MM.1S (cell line): ENCODE data around the gene ABTB2.

Experiments used
- DNase-seq: peaks from one replicate; pipeline ENCODE4 v3.0.0-alpha.2; 2015
- H2AFZ ChIP-seq: fragments of 300-600 bp; sonication (generic); 2 replicates; pipeline ENCODE4 v1.6.0; 2016; ENCODE audit warnings: antibody characterized with exemption, low read length
- H3F3A ChIP-seq: fragments of 300-600 bp; sonication (generic); 2 replicates; pipeline ENCODE4 v1.6.1; 2016; ENCODE audit warnings: mild to moderate bottlenecking, antibody characterized with exemption, low read length, moderate library complexity, mixed read lengths; ENCODE audit not compliant: insufficient read depth
- H3K27ac ChIP-seq: fragments of 300-600 bp; sonication (generic); 2 replicates; pipeline ENCODE4 v1.5.1; 2016; ENCODE audit warnings: mild to moderate bottlenecking, low read length
- H3K27me3 ChIP-seq: fragments of 300-600 bp; sonication (generic); replicated peaks from 2 replicates; pipeline ENCODE4 v1.6.0; 2016; ENCODE audit warnings: low read length; ENCODE audit not compliant: insufficient read depth
- H3K36me3 ChIP-seq: fragments of 300-600 bp; sonication (generic); replicated peaks from 2 replicates; pipeline ENCODE4 v1.6.1; 2016; ENCODE audit warnings: mild to moderate bottlenecking, low read length, mixed read lengths; ENCODE audit not compliant: insufficient read depth
- H3K4me1 ChIP-seq: fragments of 300-600 bp; sonication (generic); 2 replicates; pipeline ENCODE4 v1.6.1; 2016; ENCODE audit warnings: low read length, mixed read lengths
- H3K4me2 ChIP-seq: fragments of 300-600 bp; sonication (generic); 2 replicates; pipeline ENCODE4 v1.6.0; 2016; ENCODE audit warnings: low read depth, low read length
- H3K4me3 ChIP-seq: fragments of 300-600 bp; sonication (generic); 2 replicates; pipeline ENCODE4 v1.5.1; 2016; ENCODE audit warnings: low read length, mixed read lengths
- H3K79me2 ChIP-seq: fragments of 300-600 bp; sonication (generic); 2 replicates; pipeline ENCODE4 v1.6.1; 2016; ENCODE audit warnings: mixed run types, low read length, mixed read lengths
- H3K9ac ChIP-seq: fragments of 300-600 bp; sonication (generic); 2 replicates; pipeline ENCODE4 v1.6.1; 2016; ENCODE audit warnings: low read length, mixed read lengths
- H3K9me2 ChIP-seq: fragments of 300-600 bp; sonication (generic); replicated peaks from 2 replicates; pipeline ENCODE4 v1.6.1; 2016; ENCODE audit warnings: mild to moderate bottlenecking, low read length, mixed read lengths; ENCODE audit not compliant: insufficient read depth
- H3K9me3 ChIP-seq: fragments of 300-600 bp; sonication (generic); replicated peaks from 2 replicates; pipeline ENCODE4 v1.6.1; 2016; ENCODE audit warnings: mild to moderate bottlenecking, low read length, mixed read lengths; ENCODE audit not compliant: insufficient read depth
- H4K20me1 ChIP-seq: fragments of 300-600 bp; sonication (generic); 2 replicates; pipeline ENCODE4 v1.6.1; 2016; ENCODE audit warnings: mild to moderate bottlenecking, low read length, moderate library complexity, mixed read lengths; ENCODE audit not compliant: insufficient read depth
- CTCF ChIP-seq: fragments of 300-600 bp; sonication (generic); IDR thresholded peaks from 2 replicates; pipeline ENCODE4 v1.5.1; 2016; ENCODE audit warnings: antibody characterized with exemption, low read length, mixed read lengths
- EZH2 ChIP-seq: fragments of 300-600 bp; sonication (generic); optimal IDR thresholded peaks from 2 replicates; pipeline ENCODE3; 2017; ENCODE audit warnings: low read depth, mild to moderate bottlenecking, antibody characterized with exemption, low read length, mixed read lengths
- EZH2phosphoT487 ChIP-seq: fragments of 300-600 bp; sonication (generic); IDR thresholded peaks from 2 replicates; pipeline ENCODE4 v1.6.1; 2018; ENCODE audit warnings: antibody characterized with exemption, low read length

Gene ABTB2

GRCh38 chr11:34256626-34257025 lies 101.2 kb downstream of the ABTB2 start:
- Histone ChIP-seq H3K4me2 (no peak overlapping the region), H3K27me3 (no peaks in the 10 kb centered on the region), H3K9me2 (no peaks in the 10 kb centered on the region), H3K9me3 (no peaks in the 10 kb centered on the region), H3K9ac (no peak overlapping the region), H3K79me2 (no peaks in the 10 kb centered on the region), H3K4me3 (no peak overlapping the region), H3K36me3 (no peaks in the 10 kb centered on the region), H2AFZ (no peak overlapping the region), H3F3A (no peaks in the 10 kb centered on the region), H4K20me1 (no peaks in the 10 kb centered on the region), H3K4me1 (no peaks in the 10 kb centered on the region), H3K27ac (no peak overlapping the region)
- DNase-seq = no peak
- TF ChIP-seq EZH2 = no peak
- no peak for TF ChIP-seq EZH2phosphoT487
- no peak for TF ChIP-seq CTCF

- Histone ChIP-seq H2AFZ (no peak overlapping the region), H3K79me2 (no peaks in the 10 kb centered on the region), H3K36me3 (no peaks in the 10 kb centered on the region), H3K9ac (no peak overlapping the region), H3K9me2 (no peaks in the 10 kb centered on the region), H3K27ac (no peak overlapping the region), H3K4me3 (no peak overlapping the region), H3K27me3 (no peaks in the 10 kb centered on the region), H4K20me1 (no peaks in the 10 kb centered on the region), H3F3A (no peaks in the 10 kb centered on the region), H3K9me3 (no peaks in the 10 kb centered on the region), H3K4me2 (no peak overlapping the region), H3K4me1 (no peaks in the 10 kb centered on the region)
- TF ChIP-seq EZH2 = no peak
- no peak for TF ChIP-seq EZH2phosphoT487
- TF ChIP-seq CTCF = no peak
- no peak for DNase-seq
Observed at GRCh38 chr11:34256150-34256549, 101.7 kb downstream of the ABTB2 start.

GRCh38 chr11:34255101-34255500 lies 102.7 kb downstream of the ABTB2 start:
- Histone ChIP-seq H4K20me1 (no peaks in the 10 kb centered on the region), H3F3A (no peaks in the 10 kb centered on the region), H3K4me2 (no peak overlapping the region), H2AFZ (no peak overlapping the region), H3K79me2 (no peaks in the 10 kb centered on the region), H3K9me2 (no peaks in the 10 kb centered on the region), H3K27ac (no peak overlapping the region), H3K9ac (no peak overlapping the region), H3K36me3 (no peaks in the 10 kb centered on the region), H3K4me1 (no peaks in the 10 kb centered on the region), H3K9me3 (no peaks in the 10 kb centered on the region), H3K27me3 (no peaks in the 10 kb centered on the region), H3K4me3 (no peak overlapping the region)
- no peak for TF ChIP-seq EZH2phosphoT487
- TF ChIP-seq EZH2 = no peak
- no peak for TF ChIP-seq CTCF
- no peak for DNase-seq
